Effector CD4-positive, alpha-beta T cell (primary cell): ENCODE results near the gene ROBO1.

ENCODE experiments used
- DNase-seq: peaks from one replicate; pipeline ENCODE4 v3.0.0-alpha.2; 2020

ROBO1 gene

GRCh38 chr3:78660957-78661356 is 1106.8 kb downstream of the ROBO1 start:
- DNase-seq, result no peak

DNA sequence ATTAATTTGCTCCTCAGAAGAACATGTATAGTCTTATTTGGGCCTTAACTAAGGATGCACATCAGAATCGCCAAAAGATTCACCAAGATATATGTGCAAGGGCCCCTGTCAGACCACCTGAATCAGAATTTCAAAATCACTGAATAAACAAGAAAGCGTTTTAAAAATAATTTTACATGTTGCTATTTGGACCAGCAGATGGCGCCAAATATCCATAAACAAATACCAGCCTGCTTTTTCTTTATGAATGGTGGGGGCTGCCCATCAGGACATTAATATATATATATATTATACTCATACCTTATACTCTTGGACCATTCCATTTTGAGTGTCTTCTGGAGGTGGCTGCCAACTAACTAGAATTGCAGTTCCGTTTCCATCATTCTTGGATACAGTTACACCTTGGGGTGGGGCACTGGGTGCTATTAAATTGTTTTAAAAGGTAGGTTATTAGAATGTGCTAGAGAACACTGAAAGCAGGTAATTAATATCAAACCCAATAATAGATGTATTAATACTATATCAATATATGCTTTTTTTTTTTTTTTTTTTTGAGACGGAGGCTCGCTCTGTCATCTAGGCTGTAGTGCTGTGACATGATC is 1108.3 kb downstream of the ROBO1 start:
- DNase-seq, result no peak

GRCh38 chr3:78647726-78648125 is 1120.1 kb downstream of the ROBO1 start:
- DNase-seq, result no peak

DNA sequence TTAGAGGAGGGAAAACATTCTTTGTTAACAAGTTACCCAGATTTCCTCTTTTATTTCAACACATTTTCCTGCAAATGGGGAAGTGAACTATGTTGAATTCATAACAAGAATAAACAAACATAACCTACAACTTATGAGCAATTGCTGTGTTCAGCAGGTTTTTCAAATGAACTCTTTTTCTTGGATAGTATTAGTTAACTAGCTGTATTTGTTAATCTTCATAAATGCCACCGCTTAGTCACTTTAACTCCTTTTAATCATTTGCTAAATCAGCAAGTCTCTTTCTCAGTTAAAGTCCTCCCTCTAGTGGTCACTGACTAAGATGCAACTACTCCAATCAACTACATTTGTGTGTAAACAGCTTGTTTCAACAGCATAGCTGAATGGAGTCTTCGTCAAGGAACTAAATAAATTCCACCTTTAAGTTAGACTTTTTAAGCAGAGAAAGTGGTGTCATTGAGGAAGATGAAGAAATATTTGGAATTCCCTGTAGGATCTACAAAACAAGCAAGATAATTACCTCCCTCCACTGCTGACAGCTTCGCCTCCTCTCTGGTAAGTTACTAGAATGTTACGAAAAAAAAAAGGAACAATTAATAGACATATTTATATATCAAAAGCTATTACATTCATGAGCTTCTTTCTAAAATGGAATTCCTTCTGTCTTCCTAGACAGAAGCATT is 1122.0 kb downstream of the ROBO1 start:
- no peak for DNase-seq

- DNase-seq, result no peak
These were observed 1123.0 kb downstream of the ROBO1 start for GRCh38 chr3:78644847-78645246.

DNA sequence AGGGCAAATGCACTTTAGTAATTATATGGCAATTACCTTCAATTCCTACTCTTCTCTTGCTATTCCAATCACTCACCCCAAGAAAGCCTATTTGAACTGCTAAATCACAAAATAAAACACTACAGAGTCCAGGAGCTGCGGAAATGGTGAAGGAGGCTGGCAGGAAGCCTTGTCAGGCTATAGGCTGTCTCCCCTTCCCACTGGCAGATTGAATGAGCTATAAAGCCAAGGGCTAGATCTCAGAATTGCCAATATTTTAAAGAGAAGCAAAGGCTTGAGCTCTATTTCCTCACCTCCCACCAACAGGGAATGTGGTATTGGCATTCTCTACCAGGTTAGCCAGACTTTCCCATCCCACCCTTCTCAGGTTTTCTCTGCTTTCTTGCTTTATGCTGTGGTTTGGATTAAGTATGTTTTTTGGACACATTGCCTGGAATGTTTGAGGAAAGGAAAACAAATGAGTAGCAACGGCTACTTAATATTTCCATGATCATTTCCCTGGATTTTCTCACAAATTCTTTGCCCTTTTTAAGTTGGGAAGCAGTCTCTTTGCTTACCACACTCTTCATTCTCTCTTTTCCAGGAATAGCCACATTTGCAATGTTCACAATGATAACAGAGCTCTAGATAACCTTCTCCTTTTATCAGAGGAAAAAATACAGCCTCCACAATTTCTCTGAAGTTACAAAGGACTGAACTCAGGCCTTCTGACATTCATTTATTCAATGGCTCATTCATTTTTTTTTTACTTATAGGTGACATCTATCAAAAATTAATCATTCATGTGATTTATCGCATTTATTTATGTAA is 1125.4 kb downstream of the ROBO1 start:
- DNase-seq, result no peak

- no peak for DNase-seq
These were observed 1126.1 kb downstream of the ROBO1 start for GRCh38 chr3:78641703-78642102.

- no peak for DNase-seq
These were observed 1133.5 kb downstream of the ROBO1 start for GRCh38 chr3:78634316-78634715.

DNA sequence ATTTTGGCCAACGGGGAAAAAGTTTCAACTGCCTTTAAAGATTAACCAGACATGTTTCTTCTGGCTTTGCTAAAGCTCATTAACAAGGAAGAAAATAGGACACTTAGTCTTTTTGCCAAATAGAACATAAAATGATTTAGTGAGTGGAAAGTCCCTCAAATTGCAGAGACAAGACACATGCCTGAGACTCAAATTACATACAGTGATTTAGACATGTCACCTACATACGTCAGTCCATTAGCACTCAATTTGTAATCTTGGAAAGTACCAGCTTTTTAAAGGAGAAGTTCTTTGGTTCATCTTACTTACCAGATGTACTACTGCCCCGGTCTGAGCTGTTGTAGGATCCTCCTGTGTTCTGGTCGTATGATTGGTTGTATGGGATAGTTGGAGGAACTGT is 1134.2 kb downstream of the ROBO1 start:
- no peak for DNase-seq

DNA sequence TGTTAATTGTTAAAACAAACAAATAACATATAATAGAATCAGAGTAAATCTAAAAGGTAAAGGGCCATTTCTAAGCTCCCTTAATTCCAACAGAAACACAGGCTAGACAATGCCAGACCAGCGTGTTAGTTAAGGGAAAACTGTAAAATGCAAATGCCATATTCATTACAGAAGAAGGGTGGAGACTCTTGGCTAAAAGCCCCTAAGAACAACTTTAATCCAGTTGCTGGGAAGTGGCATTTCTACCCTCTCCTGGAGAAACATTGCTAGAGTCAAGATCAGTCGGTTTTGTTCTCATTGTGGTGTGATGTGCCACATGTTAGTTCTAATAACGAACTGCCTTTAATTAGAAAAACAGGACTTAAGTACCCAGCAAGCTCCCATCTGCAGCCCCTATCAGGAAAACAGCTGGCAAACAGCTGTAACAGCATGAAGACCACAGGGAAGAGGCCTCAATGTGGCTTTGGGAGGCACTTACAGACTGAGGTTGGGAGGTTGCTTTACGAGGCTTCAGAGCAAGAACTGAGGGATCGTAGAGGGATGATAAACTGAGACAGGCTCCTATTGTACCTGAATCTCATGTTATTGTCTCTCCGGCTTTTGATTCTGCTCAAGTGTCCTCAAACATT is 1134.8 kb downstream of the ROBO1 start:
- no peak for DNase-seq

- DNase-seq, result no peak
These were observed 1138.3 kb downstream of the ROBO1 start for GRCh38 chr3:78629544-78629943.

GRCh38 chr3:78621061-78621716 is 1146.6 kb downstream of the ROBO1 start:
- DNase-seq, result no peak

DNA sequence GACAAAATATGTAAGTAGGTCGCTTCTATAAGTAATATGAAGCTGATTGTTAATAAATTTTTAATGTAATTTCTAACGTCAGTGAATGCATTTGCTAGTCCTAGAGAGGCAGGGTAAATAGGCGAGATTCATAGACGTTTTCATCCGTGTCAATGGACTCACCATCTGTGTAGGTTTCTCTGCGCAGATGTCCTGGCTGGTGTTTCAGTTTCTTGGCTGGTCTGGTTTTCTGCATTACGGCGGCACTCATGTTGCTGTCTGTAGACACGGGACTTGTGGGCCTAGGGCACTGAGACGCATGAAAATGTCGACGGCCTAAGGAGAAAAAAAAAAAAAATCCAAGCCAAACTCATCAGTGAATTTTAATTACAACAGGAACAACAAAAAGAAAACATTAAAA is 1153.3 kb downstream of the ROBO1 start:
- DNase-seq, result no peak

DNA sequence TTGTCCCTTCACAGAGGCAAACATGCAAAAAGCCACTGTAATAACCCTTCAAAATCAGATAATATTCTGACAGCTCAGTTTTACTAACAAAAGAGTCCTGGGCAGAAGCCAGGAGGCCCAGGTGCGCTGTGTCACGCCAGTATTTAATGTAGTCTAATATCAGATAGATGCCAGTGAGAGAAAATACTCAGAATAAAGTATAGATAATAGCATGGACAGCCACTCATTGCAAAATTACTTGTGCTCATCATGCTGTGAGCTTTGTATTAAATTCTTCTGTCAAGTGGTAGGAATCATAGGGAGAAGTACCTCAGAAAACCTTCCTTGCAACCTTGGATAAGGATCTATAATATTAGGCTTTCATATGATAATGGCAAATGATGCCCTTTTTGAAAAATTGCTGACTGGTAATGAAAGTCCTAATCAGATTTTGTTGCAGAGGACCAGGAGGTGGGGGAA is 1154.3 kb downstream of the ROBO1 start:
- DNase-seq, result no peak

DNA sequence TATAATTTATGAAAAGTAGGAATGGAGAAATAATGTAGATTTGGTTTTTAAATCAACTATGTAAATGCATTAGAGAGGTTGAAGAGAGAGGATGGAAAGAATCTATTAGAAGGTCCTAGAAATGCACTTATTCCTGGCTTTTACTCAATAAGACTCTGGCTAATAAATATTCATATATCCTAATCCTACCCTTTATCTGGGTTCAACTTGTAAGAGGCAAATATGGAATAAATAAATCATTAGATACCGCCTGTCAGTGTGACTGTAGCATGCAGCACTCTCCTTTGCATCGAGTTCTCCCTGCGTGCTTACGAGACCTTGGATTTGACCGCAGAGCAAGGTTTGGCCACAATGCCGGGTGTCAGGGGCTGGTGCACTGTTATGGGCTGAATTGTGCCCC is 1156.5 kb downstream of the ROBO1 start:
- no peak for DNase-seq

DNA sequence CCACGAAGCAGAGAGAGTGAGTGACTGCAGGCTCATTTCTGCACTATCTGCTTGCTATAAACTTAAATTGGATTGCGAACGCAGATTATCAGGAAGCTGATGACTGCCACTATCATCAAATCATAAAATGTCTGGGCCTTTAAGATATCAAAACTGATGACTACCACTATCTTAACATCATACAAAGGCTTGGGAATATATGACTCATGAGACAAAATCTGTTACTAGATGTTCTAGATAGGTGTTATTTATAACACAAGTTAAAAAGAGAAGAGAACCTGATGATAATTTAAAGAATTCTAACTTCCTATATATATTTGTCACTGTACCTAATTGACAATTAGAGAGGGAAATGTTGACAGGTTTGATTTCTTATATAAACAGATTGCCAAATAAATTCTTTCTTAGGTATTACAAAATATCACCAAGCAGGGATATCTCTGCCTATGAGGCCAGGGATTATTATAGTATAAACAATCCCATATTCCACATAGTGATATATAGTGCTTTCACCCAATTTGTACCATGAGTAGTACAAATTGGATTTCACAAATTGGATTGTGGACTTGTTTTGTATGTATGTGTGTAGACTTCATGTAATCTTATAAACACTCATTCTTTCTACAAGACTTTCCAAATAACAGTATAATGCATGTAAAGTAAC is 1157.2 kb downstream of the ROBO1 start:
- DNase-seq, result no peak

DNA sequence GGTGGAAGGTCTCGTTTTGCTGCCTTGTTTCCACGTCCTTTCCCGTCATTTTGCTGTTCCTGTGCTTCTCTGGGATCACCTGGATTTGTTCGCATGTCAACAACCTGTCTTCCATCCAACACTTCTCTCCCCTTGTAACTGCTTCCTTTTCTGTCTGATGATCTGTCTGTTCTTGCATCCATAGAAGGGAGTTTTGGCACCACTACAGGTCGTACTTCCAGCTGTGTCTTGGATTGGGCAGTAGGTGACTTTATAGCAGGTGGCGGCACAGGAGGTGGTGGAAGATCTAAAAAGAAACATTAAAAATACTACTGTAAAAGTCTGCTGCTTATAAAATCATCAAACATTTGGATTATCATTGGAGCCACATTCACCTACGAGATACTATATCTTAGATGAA is 1161.0 kb downstream of the ROBO1 start:
- DNase-seq, result no peak

DNA sequence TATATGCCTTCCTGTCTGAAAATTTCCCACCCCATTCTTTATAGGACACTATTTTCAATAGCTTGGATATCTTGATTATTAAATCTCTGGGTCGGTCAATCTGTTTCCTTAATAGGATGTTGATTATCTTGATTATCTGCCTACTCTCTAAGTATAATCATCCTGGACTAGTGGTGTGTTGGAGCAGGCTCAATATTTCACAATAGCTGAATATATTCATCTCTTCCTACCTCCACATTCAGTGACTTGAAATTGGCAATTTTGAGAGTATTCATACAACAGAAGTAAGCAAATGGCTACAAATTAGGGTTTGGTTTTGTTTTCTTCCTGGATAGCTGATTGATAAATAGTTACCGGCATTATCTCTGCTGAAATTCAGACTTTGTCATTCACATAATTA is 1162.6 kb downstream of the ROBO1 start:
- no peak for DNase-seq

- DNase-seq, result no peak
These were observed 1163.5 kb downstream of the ROBO1 start for GRCh38 chr3:78604341-78604740.

GRCh38 chr3:78601249-78601648 is 1166.5 kb downstream of the ROBO1 start:
- no peak for DNase-seq

DNA sequence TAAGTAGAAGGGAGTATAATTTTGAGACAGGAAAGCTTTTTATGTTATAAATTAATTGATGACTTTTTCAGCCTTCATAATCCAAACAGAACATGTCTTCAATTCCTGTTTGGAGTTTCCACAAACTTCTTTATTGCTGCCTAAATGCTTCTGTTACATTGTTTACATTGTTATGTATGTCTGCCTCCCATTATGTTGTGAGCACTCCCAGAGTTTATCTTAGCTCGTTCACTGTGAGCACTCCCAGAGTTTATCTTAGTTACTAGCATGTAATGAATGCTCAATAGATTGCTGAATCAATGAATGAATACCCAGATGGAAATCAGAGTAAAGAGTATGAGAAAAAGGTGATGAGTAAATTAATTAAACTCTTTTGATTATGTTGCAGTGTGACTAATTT is 1178.0 kb downstream of the ROBO1 start:
- DNase-seq, result no peak

DNA sequence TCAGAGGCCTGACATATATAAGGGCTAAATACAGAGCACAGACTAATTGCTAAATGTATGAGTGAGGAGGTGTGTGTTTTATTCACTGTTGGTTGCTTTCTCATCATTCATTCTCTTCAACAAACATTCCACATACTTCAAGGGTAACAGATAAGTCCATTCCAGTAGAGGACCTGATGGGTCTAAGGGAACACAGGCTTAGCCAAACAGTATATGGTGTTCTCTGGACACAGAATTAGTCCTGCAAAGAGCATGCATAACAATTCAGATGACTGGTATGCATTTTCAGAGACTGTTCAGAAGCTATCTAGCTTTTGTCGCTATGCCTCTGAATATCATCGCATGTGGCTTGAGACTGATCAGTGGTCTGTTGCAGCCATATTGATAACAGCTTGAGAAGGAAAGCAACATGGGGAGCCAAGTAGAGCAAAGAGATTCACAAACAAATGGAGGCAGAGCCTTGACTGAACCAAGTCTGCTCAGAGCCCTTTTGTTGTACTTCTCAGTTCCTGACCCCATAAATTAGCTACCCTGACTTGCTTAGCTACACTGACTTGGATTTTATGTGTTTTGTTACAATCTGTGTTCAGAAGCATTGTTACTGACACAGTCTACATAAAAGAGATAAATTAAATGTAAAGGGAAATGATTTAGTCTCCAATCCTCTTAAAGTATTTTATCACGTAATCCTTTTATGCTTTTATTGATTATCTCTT is 1178.7 kb downstream of the ROBO1 start:
- DNase-seq, result no peak
